HG03520 (cell line): ENCODE results near the gene SPRR1A.

ENCODE experiments used
- ATAC-seq: cut with Tn5 transposase; IDR thresholded peaks from one replicate; pipeline ENCODE4 v1.9.1; 2021; ENCODE audit warnings: mild to moderate bottlenecking, moderate library complexity; ENCODE audit not compliant: unreplicated experiment

SPRR1A gene

DNA sequence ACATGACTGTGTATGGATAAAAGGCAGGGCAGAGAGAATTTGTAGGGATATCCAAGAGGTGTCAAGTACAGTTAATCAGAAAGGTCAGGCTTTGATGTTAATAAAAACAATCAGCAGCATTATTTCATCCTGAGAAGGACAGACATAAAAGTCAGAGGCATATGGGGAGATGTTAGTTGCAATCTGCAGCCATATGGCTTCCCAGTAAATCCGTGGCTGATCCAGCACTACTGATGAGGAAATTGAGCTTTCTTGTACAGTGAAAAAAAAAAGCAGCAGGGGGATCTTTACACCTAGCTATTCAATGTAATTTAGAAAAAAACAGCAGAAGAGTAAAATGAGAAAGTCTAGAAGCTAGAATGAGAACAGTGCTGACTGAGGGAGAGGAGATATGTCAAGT is 44.9 kb downstream of the SPRR1A start:
- no peak for ATAC-seq

DNA sequence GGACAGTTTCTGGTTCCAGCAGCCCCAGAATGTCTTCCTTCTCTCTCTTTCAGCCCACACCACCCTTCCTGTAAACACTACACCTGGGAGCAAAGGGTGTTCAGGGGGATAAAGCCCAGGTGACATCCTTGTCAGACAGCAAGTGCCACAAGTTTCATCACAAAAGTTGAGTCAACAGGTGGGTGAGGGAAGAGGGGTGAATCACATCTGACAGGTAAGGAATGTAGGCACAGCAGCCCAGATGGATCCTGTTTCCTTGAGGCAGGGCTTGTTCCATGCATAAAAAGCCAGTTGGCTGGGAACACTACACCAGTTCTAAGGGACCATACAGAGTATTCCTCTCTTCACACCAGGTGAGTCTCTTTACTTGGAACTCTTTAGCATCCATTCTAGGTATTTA is 47.0 kb downstream of the SPRR1A start, which contains the start of gene SPRR1B:
Gene SPRR1B (plus strand): TSS at position 309 of the 400 bp plus-strand sequence. CDS start 1,143 bp downstream, outside the sequence.
- no peak for ATAC-seq

GRCh38 chr1:153032073-153032472 is 48.2 kb downstream of the SPRR1A start:
- no peak for ATAC-seq

DNA sequence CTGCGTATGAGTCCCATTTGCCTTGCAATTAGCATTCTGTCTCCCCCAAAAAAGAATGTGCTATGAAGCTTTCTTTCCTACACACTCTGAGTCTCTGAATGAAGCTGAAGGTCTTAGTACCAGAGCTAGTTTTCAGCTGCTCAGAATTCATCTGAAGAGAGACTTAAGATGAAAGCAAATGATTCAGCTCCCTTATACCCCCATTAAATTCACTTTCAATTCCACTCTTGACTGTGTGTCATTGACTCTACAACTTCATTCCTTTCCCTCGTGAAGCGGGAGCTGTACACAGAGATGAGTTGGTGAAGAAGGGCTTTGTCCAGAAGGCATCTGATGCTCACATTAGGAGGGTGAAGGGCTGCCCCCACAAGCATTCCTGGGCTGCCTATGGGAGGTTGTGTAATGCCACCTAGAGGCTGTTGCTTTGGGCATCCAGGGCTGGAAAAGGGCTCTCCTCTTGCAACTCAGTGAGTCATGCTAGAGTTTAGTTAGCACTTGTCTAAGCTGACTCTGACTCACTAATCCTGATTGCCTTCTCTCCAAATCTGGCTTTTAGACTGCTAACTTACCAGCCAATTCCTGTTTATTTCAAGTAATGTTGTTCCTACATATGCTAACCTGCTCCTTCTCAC is 48.9 kb downstream of the SPRR1A start:
- ATAC-seq: no peak

- ATAC-seq: no peak
These were observed 51.3 kb downstream of the SPRR1A start for GRCh38 chr1:153035211-153035610.
